ENCODE measurements around the gene RUNDC1.

Gene RUNDC1

DNA sequence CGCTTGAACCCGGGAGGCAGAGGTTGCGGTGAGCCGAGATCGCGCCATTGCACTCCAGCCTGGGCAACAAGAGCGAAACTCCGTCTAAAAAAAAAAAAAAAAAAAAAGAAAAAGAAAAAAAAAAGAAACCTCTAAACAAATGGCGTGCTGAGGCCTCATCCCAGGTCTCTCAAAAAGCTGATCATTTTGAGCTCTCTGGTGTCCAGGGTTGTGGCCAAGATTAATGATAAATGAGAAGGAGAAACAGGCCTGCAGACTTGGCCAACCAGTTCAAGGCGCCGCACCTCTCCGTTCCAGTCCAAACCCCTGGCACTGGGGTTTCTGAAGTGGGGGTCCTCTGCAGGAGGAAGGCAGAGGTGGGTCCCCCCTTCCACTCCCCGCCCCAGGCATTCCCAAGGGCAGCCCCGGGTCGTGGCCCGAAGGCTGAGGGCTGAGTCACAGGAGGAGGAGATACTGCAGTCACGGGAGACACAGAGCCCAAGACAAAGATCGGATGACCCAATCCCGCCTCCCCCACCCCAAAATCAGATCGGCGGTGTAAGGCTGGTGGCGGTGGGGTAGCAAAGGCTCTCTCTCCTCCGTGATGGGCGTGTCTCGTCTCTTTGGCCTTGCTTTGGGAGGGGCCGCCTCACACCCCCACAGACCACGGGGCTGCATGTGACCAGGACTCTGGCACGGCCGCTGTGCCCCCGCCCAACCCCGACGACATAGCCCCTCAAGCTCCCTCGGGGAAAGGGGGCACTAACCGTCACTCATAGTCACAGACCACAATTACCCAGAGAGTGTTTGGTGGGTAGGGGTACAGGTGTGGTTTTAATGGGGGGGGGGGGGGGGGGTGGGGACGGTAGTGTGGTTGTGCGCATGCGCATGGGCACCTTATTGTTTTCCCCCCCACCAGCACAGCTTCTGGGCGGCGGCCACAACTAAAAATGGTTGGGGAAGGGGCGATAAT is 40.7 kb downstream of the RUNDC1 start (continued):
- TF ChIP-seq, protein P1, sequence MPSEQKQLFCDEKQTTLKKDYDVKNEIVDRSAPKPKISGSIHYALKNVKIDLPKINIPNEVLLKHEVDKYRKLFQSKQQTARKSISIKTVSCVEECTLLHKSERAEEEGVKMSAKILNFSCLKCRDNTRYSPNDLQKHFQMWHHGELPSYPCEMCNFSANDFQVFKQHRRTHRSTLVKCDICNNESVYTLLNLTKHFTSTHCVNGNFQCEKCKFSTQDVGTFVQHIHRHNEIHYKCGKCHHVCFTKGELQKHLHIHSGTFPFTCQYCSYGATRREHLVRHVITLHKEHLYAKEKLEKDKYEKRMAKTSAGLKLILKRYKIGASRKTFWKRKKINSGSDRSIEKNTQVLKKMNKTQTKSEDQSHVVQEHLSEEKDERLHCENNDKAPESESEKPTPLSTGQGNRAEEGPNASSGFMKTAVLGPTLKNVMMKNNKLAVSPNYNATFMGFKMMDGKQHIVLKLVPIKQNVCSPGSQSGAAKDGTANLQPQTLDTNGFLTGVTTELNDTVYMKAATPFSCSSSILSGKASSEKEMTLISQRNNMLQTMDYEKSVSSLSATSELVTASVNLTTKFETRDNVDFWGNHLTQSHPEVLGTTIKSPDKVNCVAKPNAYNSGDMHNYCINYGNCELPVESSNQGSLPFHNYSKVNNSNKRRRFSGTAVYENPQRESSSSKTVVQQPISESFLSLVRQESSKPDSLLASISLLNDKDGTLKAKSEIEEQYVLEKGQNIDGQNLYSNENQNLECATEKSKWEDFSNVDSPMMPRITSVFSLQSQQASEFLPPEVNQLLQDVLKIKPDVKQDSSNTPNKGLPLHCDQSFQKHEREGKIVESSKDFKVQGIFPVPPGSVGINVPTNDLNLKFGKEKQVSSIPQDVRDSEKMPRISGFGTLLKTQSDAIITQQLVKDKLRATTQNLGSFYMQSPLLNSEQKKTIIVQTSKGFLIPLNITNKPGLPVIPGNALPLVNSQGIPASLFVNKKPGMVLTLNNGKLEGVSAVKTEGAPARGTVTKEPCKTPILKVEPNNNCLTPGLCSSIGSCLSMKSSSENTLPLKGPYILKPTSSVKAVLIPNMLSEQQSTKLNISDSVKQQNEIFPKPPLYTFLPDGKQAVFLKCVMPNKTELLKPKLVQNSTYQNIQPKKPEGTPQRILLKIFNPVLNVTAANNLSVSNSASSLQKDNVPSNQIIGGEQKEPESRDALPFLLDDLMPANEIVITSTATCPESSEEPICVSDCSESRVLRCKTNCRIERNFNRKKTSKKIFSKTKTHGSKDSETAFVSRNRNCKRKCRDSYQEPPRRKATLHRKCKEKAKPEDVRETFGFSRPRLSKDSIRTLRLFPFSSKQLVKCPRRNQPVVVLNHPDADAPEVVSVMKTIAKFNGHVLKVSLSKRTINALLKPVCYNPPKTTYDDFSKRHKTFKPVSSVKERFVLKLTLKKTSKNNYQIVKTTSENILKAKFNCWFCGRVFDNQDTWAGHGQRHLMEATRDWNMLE (tag by site-specific recombination; conservative IDR thresholded peaks at IDR 0.05; ENCODE audit: low read depth) = no peak
- TF ChIP-seq SP2 (tag by site-specific recombination; IDR thresholded peaks at IDR 0.05) (peak; percentile 39), ZNF214 (tag by site-specific recombination; IDR thresholded peaks at IDR 0.05; ENCODE audit: borderline replicate concordance) (no peak), ZNF211 (tag by site-specific recombination; IDR thresholded peaks at IDR 0.05; ENCODE audit: low read depth) (no peak), ZNF488 (tag by site-specific recombination; IDR thresholded peaks at IDR 0.05) (no peak), ZNF791 (tag by site-specific recombination; IDR thresholded peaks at IDR 0.05) (no peak), ZNF248 (tag by site-specific recombination; IDR thresholded peaks at IDR 0.05) (no peak), ZNF600 (tag by site-specific recombination; IDR thresholded peaks at IDR 0.05) (no peak), ZNF37A (tag by site-specific recombination; IDR thresholded peaks at IDR 0.05) (no peak), GLIS1 (tag by site-specific recombination; IDR thresholded peaks at IDR 0.05) (no peak; the same call in 1 of the 2 replicates), PATZ1 (tag by site-specific recombination; IDR thresholded peaks at IDR 0.05) (peak; percentile 95), ZFP69B (tag by site-specific recombination; IDR thresholded peaks at IDR 0.05) (peak; percentile 74; the same call in 1 of the 2 replicates), SALL2 (tag by site-specific recombination; IDR thresholded peaks at IDR 0.05; ENCODE audit: borderline replicate concordance) (no peak), ZNF707 (tag by site-specific recombination; IDR thresholded peaks at IDR 0.05) (no peak), ZNF473 (tag by site-specific recombination; IDR thresholded peaks at IDR 0.05) (no peak), ZNF677 (tag by site-specific recombination; IDR thresholded peaks at IDR 0.05) (no peak), ZNF692 (tag by site-specific recombination; IDR thresholded peaks at IDR 0.05) (peak; percentile 87), ZNF501 (tag by site-specific recombination; IDR thresholded peaks at IDR 0.05) (no peak), PRDM6 (tag by site-specific recombination; IDR thresholded peaks at IDR 0.05) (no peak), ZNF610 (tag by site-specific recombination; IDR thresholded peaks at IDR 0.05; ENCODE audit: borderline replicate concordance) (no peak), ZFP37 (tag by site-specific recombination; IDR thresholded peaks at IDR 0.05) (no peak)
- TF ChIP-seq, protein P2, sequence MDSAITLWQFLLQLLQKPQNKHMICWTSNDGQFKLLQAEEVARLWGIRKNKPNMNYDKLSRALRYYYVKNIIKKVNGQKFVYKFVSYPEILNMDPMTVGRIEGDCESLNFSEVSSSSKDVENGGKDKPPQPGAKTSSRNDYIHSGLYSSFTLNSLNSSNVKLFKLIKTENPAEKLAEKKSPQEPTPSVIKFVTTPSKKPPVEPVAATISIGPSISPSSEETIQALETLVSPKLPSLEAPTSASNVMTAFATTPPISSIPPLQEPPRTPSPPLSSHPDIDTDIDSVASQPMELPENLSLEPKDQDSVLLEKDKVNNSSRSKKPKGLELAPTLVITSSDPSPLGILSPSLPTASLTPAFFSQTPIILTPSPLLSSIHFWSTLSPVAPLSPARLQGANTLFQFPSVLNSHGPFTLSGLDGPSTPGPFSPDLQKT (IDR thresholded peaks at IDR 0.05; ENCODE audit: borderline replicate concordance, low read depth, low read length) = no peak
- TF ChIP-seq, protein P3, sequence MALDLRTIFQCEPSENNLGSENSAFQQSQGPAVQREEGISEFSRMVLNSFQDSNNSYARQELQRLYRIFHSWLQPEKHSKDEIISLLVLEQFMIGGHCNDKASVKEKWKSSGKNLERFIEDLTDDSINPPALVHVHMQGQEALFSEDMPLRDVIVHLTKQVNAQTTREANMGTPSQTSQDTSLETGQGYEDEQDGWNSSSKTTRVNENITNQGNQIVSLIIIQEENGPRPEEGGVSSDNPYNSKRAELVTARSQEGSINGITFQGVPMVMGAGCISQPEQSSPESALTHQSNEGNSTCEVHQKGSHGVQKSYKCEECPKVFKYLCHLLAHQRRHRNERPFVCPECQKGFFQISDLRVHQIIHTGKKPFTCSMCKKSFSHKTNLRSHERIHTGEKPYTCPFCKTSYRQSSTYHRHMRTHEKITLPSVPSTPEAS (tag by site-specific recombination; IDR thresholded peaks at IDR 0.05) = no peak

All from HEK293 (cell line).